ENCODE measurements around the gene DRD3.

Gene DRD3

DNA sequence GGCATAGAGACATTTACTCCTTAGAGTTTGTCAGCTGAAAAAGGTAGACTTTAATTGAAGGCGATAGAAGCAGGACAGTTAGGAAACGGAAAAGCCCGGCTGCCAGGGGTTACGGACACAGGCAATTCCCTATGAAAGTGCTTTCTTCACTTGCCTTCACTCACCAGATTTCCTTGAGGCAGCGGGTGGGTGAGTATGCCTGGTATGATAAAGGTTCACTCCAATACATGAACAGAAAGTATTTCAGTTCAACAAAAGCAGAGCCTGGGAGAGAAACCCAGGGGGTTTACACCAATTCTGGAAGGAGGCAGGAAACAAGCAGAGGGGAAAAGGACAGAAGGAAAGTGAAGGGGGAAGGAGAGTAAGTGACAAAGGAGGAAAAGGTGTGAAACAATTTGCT is 68.4 kb downstream of the DRD3 start:
- H3K4me3 ChIP-seq (replicated peaks; ENCODE audit: insufficient read depth, low read length): no peak overlapping the region
- H3K27me3 ChIP-seq (ENCODE audit: insufficient read depth, poor library complexity, severe bottlenecking): no peaks in the 10 kb centered on the region
- H3K27ac ChIP-seq (replicated peaks): peak overlapping the region; percentile 99
- TF ChIP-seq, protein P1, sequence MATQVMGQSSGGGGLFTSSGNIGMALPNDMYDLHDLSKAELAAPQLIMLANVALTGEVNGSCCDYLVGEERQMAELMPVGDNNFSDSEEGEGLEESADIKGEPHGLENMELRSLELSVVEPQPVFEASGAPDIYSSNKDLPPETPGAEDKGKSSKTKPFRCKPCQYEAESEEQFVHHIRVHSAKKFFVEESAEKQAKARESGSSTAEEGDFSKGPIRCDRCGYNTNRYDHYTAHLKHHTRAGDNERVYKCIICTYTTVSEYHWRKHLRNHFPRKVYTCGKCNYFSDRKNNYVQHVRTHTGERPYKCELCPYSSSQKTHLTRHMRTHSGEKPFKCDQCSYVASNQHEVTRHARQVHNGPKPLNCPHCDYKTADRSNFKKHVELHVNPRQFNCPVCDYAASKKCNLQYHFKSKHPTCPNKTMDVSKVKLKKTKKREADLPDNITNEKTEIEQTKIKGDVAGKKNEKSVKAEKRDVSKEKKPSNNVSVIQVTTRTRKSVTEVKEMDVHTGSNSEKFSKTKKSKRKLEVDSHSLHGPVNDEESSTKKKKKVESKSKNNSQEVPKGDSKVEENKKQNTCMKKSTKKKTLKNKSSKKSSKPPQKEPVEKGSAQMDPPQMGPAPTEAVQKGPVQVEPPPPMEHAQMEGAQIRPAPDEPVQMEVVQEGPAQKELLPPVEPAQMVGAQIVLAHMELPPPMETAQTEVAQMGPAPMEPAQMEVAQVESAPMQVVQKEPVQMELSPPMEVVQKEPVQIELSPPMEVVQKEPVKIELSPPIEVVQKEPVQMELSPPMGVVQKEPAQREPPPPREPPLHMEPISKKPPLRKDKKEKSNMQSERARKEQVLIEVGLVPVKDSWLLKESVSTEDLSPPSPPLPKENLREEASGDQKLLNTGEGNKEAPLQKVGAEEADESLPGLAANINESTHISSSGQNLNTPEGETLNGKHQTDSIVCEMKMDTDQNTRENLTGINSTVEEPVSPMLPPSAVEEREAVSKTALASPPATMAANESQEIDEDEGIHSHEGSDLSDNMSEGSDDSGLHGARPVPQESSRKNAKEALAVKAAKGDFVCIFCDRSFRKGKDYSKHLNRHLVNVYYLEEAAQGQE (IDR thresholded peaks at IDR 0.05; ENCODE audit: insufficient replicate concordance, low read depth): no peak
- peak in 1 of 2 experiments; percentile 7 for DNase-seq (ENCODE audit: low read depth in 1 of 2, low spot score in 1 of 2)

DNA sequence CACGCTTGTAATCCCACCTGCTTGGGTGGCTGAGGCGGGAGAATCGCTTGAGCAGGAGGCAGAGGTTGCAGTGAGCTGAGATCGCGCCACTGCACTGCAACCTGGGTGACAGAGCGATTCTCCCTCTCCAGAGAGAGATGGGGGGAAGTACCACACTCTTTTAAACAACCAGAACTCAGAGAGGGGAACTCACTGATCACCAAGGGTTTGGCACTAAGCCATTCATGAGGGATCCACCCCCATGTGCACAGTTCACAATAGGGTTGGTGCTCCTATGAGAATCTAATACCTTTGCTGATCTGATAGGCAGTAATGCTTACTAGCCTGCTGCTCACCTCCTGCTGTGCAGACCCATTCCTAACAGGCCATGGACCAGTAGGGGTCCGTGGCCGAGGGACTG is 70.7 kb downstream of the DRD3 start:
- TF ChIP-seq GABPA (IDR thresholded peaks at IDR 0.05; ENCODE audit: low read depth) (no peak), POLR2AphosphoS5 (IDR thresholded peaks at IDR 0.05; ENCODE audit: low read depth) (no peak), SPI1 (IDR thresholded peaks at IDR 0.05; ENCODE audit: borderline replicate concordance, low read depth) (peak; percentile 77)
- TF ChIP-seq, protein P1 (IDR thresholded peaks at IDR 0.05; ENCODE audit: insufficient replicate concordance, low read depth): no peak
- TF ChIP-seq, protein P2, sequence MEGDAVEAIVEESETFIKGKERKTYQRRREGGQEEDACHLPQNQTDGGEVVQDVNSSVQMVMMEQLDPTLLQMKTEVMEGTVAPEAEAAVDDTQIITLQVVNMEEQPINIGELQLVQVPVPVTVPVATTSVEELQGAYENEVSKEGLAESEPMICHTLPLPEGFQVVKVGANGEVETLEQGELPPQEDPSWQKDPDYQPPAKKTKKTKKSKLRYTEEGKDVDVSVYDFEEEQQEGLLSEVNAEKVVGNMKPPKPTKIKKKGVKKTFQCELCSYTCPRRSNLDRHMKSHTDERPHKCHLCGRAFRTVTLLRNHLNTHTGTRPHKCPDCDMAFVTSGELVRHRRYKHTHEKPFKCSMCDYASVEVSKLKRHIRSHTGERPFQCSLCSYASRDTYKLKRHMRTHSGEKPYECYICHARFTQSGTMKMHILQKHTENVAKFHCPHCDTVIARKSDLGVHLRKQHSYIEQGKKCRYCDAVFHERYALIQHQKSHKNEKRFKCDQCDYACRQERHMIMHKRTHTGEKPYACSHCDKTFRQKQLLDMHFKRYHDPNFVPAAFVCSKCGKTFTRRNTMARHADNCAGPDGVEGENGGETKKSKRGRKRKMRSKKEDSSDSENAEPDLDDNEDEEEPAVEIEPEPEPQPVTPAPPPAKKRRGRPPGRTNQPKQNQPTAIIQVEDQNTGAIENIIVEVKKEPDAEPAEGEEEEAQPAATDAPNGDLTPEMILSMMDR (IDR thresholded peaks at IDR 0.05; ENCODE audit: insufficient read depth, low read length): no peak
- Histone ChIP-seq H3K27me3 (ENCODE audit: insufficient read depth, poor library complexity, severe bottlenecking) (no peaks in the 10 kb centered on the region), H3K4me3 (replicated peaks; ENCODE audit: insufficient read depth, low read length) (no peak overlapping the region), H3K27ac (replicated peaks) (peak overlapping the region; percentile 28)
- DNase-seq (ENCODE audit: low read depth in 1 of 2, low spot score in 1 of 2): peak in 1 of 2 experiments; percentile 87

DNA sequence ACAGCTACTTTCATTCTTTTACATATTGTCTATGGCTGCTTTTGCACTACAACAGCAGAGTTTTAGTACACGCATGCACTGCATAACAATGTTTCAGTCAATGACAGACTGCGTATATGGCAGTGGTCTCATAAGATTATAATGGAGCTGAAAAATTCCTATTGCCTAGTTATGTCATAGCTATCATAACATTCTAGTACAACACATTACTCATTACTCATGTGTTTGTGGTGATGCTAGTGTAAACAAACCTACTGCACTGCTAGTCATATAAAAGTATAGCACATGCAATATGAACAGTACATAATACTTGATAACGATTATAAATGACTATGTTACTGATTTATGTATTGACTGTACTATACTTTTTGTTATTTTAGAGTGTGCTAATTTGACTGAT is 74.4 kb downstream of the DRD3 start:
- no peak for DNase-seq (ENCODE audit: low read depth in 1 of 2, low spot score in 1 of 2)
- TF ChIP-seq POLR2AphosphoS5 (IDR thresholded peaks at IDR 0.05; ENCODE audit: low read depth) (no peak), SPI1 (IDR thresholded peaks at IDR 0.05; ENCODE audit: borderline replicate concordance, low read depth) (no peak), GABPA (IDR thresholded peaks at IDR 0.05; ENCODE audit: low read depth) (no peak)
- TF ChIP-seq, protein P1 (IDR thresholded peaks at IDR 0.05; ENCODE audit: insufficient replicate concordance, low read depth): no peak
- TF ChIP-seq, protein P2 (IDR thresholded peaks at IDR 0.05; ENCODE audit: insufficient read depth, low read length): no peak
- no peak overlapping the region for H3K4me3 ChIP-seq (replicated peaks; ENCODE audit: insufficient read depth, low read length)
- no peak overlapping the region for H3K27ac ChIP-seq (replicated peaks)
- H3K27me3 ChIP-seq (ENCODE audit: insufficient read depth, poor library complexity, severe bottlenecking): no peaks in the 10 kb centered on the region

DNA sequence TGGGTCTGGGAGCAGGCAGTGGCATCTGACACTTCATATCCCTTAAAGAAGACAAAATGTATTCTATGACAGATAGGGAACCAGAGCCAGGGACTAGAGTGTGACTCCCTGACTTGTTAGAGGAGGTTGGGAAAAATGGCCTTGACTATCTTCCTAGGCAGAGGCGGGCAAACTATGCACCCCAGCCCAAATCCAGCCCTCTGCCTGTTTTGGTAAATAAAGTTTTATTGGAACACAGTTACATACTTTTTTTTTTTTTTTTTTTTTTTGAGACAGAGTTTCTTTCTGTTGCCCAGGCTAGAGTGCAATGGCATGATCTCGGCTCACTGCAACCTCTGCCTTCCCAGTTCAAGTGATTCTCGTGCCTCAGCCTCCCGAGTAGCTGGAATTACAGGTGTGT is 75.0 kb downstream of the DRD3 start:
- Histone ChIP-seq H3K27ac (replicated peaks) (no peak overlapping the region), H3K4me3 (replicated peaks; ENCODE audit: insufficient read depth, low read length) (no peak overlapping the region), H3K27me3 (ENCODE audit: insufficient read depth, poor library complexity, severe bottlenecking) (no peaks in the 10 kb centered on the region)
- DNase-seq (ENCODE audit: low read depth in 1 of 2, low spot score in 1 of 2): no peak
- TF ChIP-seq SPI1 (IDR thresholded peaks at IDR 0.05; ENCODE audit: borderline replicate concordance, low read depth) (no peak), GABPA (IDR thresholded peaks at IDR 0.05; ENCODE audit: low read depth) (no peak), POLR2AphosphoS5 (IDR thresholded peaks at IDR 0.05; ENCODE audit: low read depth) (no peak)
- TF ChIP-seq, protein P2 (IDR thresholded peaks at IDR 0.05; ENCODE audit: insufficient read depth, low read length): no peak
- TF ChIP-seq, protein P1 (IDR thresholded peaks at IDR 0.05; ENCODE audit: insufficient replicate concordance, low read depth): no peak
